Subcutaneous adipose tissue (tissue), 4 donors: Measurements from ENCODE around the gene KCNK3. TPM values are rescaled to one million over a fixed set of nuclear protein-coding genes. Genes with fewer than 3 reads are reported as not detected.

ENCODE experiments used
- CTCF ChIP-seq: fragments of 450-650 bp; IDR thresholded peaks from one replicate; pipeline ENCODE4 v1.5.1; 2016; ENCODE audit warnings: low read depth, mild to moderate bottlenecking, control low read depth, antibody characterized with exemption, moderate library complexity
- total RNA-seq, 4 donors: library from RNA; depleted of rRNA; stranded (reverse); fragments of >200 nt; gene quantifications; one replicate each; pipeline ENCODE4 v1.1.0, GENCODE V29; 2016

The KCNK3 gene
- total RNA-seq, 4 donors from 2014 or later = 1.8 to 5.7 (median 4.5) TPM

- no peak for TF ChIP-seq CTCF
These were observed 651 bp downstream of the KCNK3 start for GRCh38 chr2:26692897-26693849.

DNA sequence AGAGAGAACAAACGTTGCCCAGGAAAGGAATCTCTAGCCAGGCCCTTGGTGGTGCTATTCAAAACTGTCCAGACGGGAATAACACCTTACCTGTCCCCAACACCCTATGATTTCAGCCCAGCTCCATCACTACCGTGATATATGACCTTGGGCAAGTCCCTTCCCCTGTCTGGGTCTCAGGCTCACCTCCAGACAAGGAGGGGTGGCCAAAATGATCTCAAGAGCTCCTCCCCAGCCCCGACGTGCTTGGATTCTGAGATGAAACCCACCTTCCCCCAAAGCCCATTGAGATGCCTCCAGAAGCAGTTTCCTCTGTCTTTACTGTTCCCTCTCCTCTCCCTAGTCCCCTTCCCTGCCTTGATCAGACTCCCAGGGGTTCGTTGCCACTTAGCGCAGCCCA is 1.5 kb downstream of the KCNK3 start:
- no peak for TF ChIP-seq CTCF

DNA sequence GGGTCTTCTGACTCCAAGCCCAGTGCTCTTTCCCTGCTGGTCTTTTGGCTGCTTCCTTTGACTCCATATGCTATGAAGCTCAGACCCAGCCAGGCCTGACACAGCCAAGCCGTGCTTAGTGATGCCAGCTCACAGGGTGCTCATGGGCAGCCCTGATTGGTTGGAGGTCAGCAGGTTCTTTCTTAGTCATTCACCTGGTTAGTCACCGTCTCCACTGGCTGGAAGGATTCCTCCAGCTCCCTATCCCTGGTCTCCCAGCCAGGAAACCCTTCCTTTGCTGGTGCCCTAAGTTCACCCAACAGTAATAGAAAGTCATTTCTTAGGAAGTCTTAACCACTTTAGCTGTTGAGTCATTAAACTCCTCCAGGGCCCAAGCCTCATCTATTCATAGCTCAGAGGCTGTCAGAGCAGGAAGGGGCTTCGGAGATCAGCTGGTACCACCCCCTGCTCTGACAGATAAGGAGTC is 3.9 kb downstream of the KCNK3 start:
- TF ChIP-seq CTCF = no peak

DNA sequence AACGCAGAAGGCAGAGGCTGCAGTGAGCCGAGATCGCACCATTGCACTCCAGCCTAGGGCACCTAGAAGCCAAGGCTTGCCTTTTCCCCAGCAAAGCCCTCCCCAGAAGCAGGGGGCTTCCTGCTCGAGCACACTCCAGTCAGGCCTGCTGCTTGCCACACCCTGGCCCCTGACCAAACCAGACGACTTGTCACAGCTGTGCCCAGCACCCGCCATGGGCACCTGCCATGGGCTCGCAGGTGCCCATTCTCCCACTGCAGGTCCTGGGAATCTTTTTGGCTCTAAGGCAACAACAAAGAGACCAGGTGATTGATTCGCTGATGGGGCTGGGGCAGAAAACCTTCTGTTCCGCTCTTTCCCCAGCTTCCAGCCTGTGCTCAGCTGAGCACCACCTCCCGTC is 4.9 kb downstream of the KCNK3 start:
- TF ChIP-seq CTCF = no peak

- TF ChIP-seq CTCF = no peak
These were observed 6.8 kb downstream of the KCNK3 start for GRCh38 chr2:26699295-26699694.

DNA sequence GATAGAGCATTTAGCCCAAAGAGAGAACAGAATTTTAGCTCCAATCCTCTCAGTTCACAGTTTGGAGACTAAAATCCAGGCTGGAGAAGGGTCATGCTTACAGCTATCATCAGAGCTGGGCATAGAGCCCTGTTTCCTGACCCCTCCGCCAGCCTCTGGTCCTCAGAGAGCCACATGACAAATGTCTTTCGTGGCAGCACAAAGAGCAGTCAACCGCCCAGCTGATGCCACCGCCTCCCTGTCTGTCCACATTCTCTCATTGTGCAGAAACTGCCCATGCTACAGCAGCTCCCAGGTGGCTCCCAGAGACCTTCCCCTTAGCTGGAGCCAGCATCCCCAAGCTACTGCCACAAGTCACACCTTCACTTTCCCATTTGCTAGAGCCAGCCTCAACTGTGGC is 7.6 kb downstream of the KCNK3 start:
- no peak for TF ChIP-seq CTCF

- TF ChIP-seq CTCF = no peak
These were observed 9.1 kb downstream of the KCNK3 start for GRCh38 chr2:26701596-26701995.
